Neural cell (in vitro differentiated cells): Measurements from ENCODE around the gene NRF1. TPM values are rescaled to one million over a fixed set of nuclear protein-coding genes. Genes with fewer than 3 reads are reported as not detected.

ENCODE experiments used
- H2AFZ ChIP-seq: fragments of 200-600, 300-800 bp; sonication (generic), shearing (Covaris generic); 2 replicates; pipeline ENCODE4 v1.6.0; 2014; ENCODE audit warnings: low read depth, mild to moderate bottlenecking, antibody characterized with exemption, low read length, moderate library complexity
- H3F3A ChIP-seq: fragments of 200-600 bp; shearing (Covaris generic); 2 replicates; pipeline ENCODE4 v1.6.1; 2016; ENCODE audit warnings: mild to moderate bottlenecking, moderate library complexity, mixed read lengths, antibody characterized with exemption, low read length; ENCODE audit not compliant: insufficient read depth, poor library complexity, severe bottlenecking
- H3K27ac ChIP-seq: fragments of 200-600, 300-800 bp; sonication (generic), shearing (Covaris generic); 2 replicates; pipeline ENCODE4 v1.5.1; 2014; ENCODE audit warnings: mild to moderate bottlenecking, low read length, moderate library complexity
- H3K27me3 ChIP-seq: fragments of 300-800, 200-600 bp; sonication (generic), shearing (Covaris generic); 2 replicates; pipeline ENCODE4 v1.6.0; 2014; ENCODE audit warnings: mild to moderate bottlenecking, low read depth, low read length, moderate library complexity; ENCODE audit not compliant: insufficient read depth
- H3K36me3 ChIP-seq: fragments of 300-800, 200-600 bp; sonication (generic), shearing (Covaris generic); 2 replicates; pipeline ENCODE4 v1.5.1; 2014; ENCODE audit warnings: mild to moderate bottlenecking, antibody characterized with exemption, low read length, moderate library complexity; ENCODE audit not compliant: insufficient read depth
- H3K4me2 ChIP-seq: fragments of 300-800, 200-600 bp; sonication (generic), shearing (Covaris generic); 2 replicates; pipeline ENCODE4 v1.6.0; 2014; ENCODE audit warnings: mild to moderate bottlenecking, low read length
- H3K4me3 ChIP-seq: fragments of 300-800, 200-600 bp; sonication (generic), shearing (Covaris generic); 2 replicates; pipeline ENCODE4 v1.5.1; 2014; ENCODE audit warnings: mild to moderate bottlenecking, low read length, moderate library complexity
- H3K79me2 ChIP-seq: fragments of 200-600 bp; shearing (Covaris generic); replicated peaks from 2 replicates; pipeline ENCODE4 v1.6.0; 2014; ENCODE audit warnings: mild to moderate bottlenecking, low read length, moderate library complexity; ENCODE audit not compliant: insufficient read depth
- H3K9ac ChIP-seq: fragments of 300-800, 200-600 bp; sonication (generic), shearing (Covaris generic); 2 replicates; pipeline ENCODE4 v1.6.1; 2016; ENCODE audit warnings: mild to moderate bottlenecking, low read length, mixed read lengths
- H3K9me2 ChIP-seq: fragments of 200-600 bp; shearing (Covaris generic); 2 replicates; pipeline ENCODE4 v1.6.1; 2016; ENCODE audit warnings: mild to moderate bottlenecking, low read length, mixed read lengths; ENCODE audit not compliant: insufficient read depth
- H3K9me3 ChIP-seq: fragments of 200-600, 300-800 bp; sonication (generic), shearing (Covaris generic); 2 replicates; pipeline ENCODE4 v1.6.1; 2016; ENCODE audit warnings: mild to moderate bottlenecking, mixed run types, low read length, moderate library complexity, mixed read lengths
- H4K20me1 ChIP-seq: fragments of 200-600 bp; shearing (Covaris generic); 2 replicates; pipeline ENCODE4 v1.6.1; 2016; ENCODE audit warnings: mild to moderate bottlenecking, mixed run types; ENCODE audit not compliant: insufficient read depth
- CTCF ChIP-seq: fragments of 450-650 bp; IDR thresholded peaks from 2 replicates; pipeline ENCODE4 v1.5.1; 2014; ENCODE audit warnings: antibody characterized with exemption, mild to moderate bottlenecking, moderate library complexity; ENCODE audit not compliant: poor library complexity, severe bottlenecking
- EP300 ChIP-seq: fragments of 450-650 bp; conservative IDR thresholded peaks from 2 replicates; pipeline ENCODE4 v1.6.1; 2014; ENCODE audit warnings: antibody characterized with exemption, mild to moderate bottlenecking, moderate library complexity; ENCODE audit not compliant: poor library complexity, severe bottlenecking
- EZH2 ChIP-seq: fragments of 200-600, 300-800 bp; shearing (Covaris generic), sonication (generic); IDR thresholded peaks from 2 replicates; pipeline ENCODE4 v1.6.1; 2014; ENCODE audit warnings: antibody characterized with exemption, low read length, borderline replicate concordance, mild to moderate bottlenecking; ENCODE audit not compliant: insufficient read depth, poor library complexity, severe bottlenecking
- RAD21 ChIP-seq: fragments of 450-650 bp; conservative IDR thresholded peaks from 2 replicates; pipeline ENCODE4 v1.6.1; 2014; ENCODE audit warnings: antibody characterized with exemption, mild to moderate bottlenecking, moderate library complexity
- REST ChIP-seq: IDR thresholded peaks from 2 replicates; pipeline ENCODE4 v1.6.1; 2012; ENCODE audit warnings: borderline replicate concordance
- SMC3 ChIP-seq: fragments of 450-650 bp; conservative IDR thresholded peaks from 2 replicates; pipeline ENCODE4 v1.6.1; 2014; ENCODE audit warnings: antibody characterized with exemption, mild to moderate bottlenecking, moderate library complexity; ENCODE audit not compliant: poor library complexity
- TAF1 ChIP-seq: IDR thresholded peaks from 2 replicates; pipeline ENCODE4 v1.6.1; 2012; ENCODE audit warnings: low read depth
- polyA plus RNA-seq: library from polyadenylated mRNA; depleted of rRNA; stranded (reverse); fragments of >200 nt; gene quantifications from 2 replicates; pipeline ENCODE4 v1.2.3, GENCODE V29; 2014

Gene NRF1
- polyA plus RNA-seq, 1 donor from 2014 or later, result 13.2 TPM

- Histone ChIP-seq H3K27ac (peak overlapping the region; percentile 96), H2AFZ (peak overlapping the region; percentile 88)
These were observed 743 bp upstream of the NRF1 start for GRCh38 chr7:129610709-129611245.

GRCh38 chr7:129612112-129613015 is 844 bp downstream of the NRF1 start:
- TF ChIP-seq EZH2 (no peak), EP300 (no peak), SMC3 (peak; percentile 48), CTCF (peak; percentile 73), RAD21 (peak; percentile 55), REST (no peak), TAF1 (peak; percentile 63)
- Histone ChIP-seq H3K9ac (peak overlapping the region; percentile 93), H3F3A (no peaks in the 10 kb centered on the region), H3K27me3 (no peaks in the 10 kb centered on the region), H3K79me2 (peaks cover 62% of the 10 kb centered on the region), H3K4me2 (peak overlapping the region; percentile 93), H3K36me3 (no peaks in the 10 kb centered on the region), H4K20me1 (no peaks in the 10 kb centered on the region), H2AFZ (peak overlapping the region; percentile 48), H3K9me2 (no peaks in the 10 kb centered on the region), H3K4me3 (peak overlapping the region; percentile 91), H3K9me3 (no peaks in the 10 kb centered on the region), H3K27ac (peak overlapping the region; percentile 83)

More at GRCh38 chr7:129610709-129611245, 743 bp upstream of the NRF1 start:
- Histone ChIP-seq H3K27me3 (no peaks in the 10 kb centered on the region), H3K79me2 (peaks cover 47% of the 10 kb centered on the region), H3F3A (no peaks in the 10 kb centered on the region), H3K9me2 (no peaks in the 10 kb centered on the region), H3K4me3 (peak overlapping the region; percentile 91), H3K36me3 (no peaks in the 10 kb centered on the region), H4K20me1 (no peaks in the 10 kb centered on the region), H3K9ac (peak overlapping the region; percentile 93), H3K4me2 (peak overlapping the region; percentile 69), H3K9me3 (no peaks in the 10 kb centered on the region)
- no peak for TF ChIP-seq REST
